HG03039 (cell line): ENCODE measurements around the gene P2RY14.
A peak's percentile ranks its signal among the peaks of the same experiment; 100 is the strongest.
"Not testable (repeated sequence)": the region's sequence is repeated elsewhere in the genome, so short reads cannot be mapped to it uniquely, and the experiment has no call there.

Experiments used
- ATAC-seq: cut with Tn5 transposase; IDR thresholded peaks from one replicate; pipeline ENCODE4 v1.9.1; 2021; ENCODE audit warnings: mild to moderate bottlenecking, moderate library complexity; ENCODE audit not compliant: unreplicated experiment

Gene P2RY14

GRCh38 chr3:151264605-151265004 is 13.7 kb downstream of the P2RY14 start:
- no peak for ATAC-seq

GRCh38 chr3:151262871-151263525 is 15.3 kb downstream of the P2RY14 start:
- ATAC-seq: no peak

GRCh38 chr3:151259664-151260063 is 18.7 kb downstream of the P2RY14 start:
- no peak for ATAC-seq

- no peak for ATAC-seq
Observed at GRCh38 chr3:151256749-151257148, 21.6 kb downstream of the P2RY14 start.

- no peak for ATAC-seq
Observed at GRCh38 chr3:151248772-151249337, 29.5 kb downstream of the P2RY14 start.

GRCh38 chr3:151242006-151242405 is 36.3 kb downstream of the P2RY14 start:
- ATAC-seq: not testable (repeated sequence)

- ATAC-seq: no peak
Observed at GRCh38 chr3:151236736-151237135, 41.6 kb downstream of the P2RY14 start.

GRCh38 chr3:151236316-151236715 is 42.0 kb downstream of the P2RY14 start:
- ATAC-seq: no peak

GRCh38 chr3:151234825-151235224 is 43.5 kb downstream of the P2RY14 start:
- ATAC-seq: no peak

- no peak for ATAC-seq
Observed at GRCh38 chr3:151232991-151233390, 45.4 kb downstream of the P2RY14 start.

- ATAC-seq: not testable (repeated sequence)
Observed at GRCh38 chr3:151232403-151232802, 45.9 kb downstream of the P2RY14 start.

GRCh38 chr3:151230646-151231045 is 47.7 kb downstream of the P2RY14 start:
- no peak for ATAC-seq

- no peak for ATAC-seq
Observed at GRCh38 chr3:151228666-151229040, 49.7 kb downstream of the P2RY14 start.

- ATAC-seq: peak; percentile 90
Observed at GRCh38 chr3:151227807-151228665, 50.3 kb downstream of the P2RY14 start.

- peak; percentile 16 for ATAC-seq
Observed at GRCh38 chr3:151227266-151227806, 51.0 kb downstream of the P2RY14 start.

GRCh38 chr3:151226825-151227224 is 51.5 kb downstream of the P2RY14 start:
- no peak for ATAC-seq

- no peak for ATAC-seq
Observed at GRCh38 chr3:151226088-151226563, 52.2 kb downstream of the P2RY14 start.

- ATAC-seq: no peak
Observed at GRCh38 chr3:151225040-151225975, 53.0 kb downstream of the P2RY14 start.

GRCh38 chr3:151224268-151224866 is 54.0 kb downstream of the P2RY14 start:
- ATAC-seq: no peak

GRCh38 chr3:151219056-151219455 is 59.3 kb downstream of the P2RY14 start:
- ATAC-seq: no peak
